ENCODE results near the gene MASP1. TPM values are rescaled to one million over a fixed set of nuclear protein-coding genes. Genes with fewer than 3 reads are reported as not detected.

Gene MASP1
- polyA plus RNA-seq, 1 donor from 2014 or later: 0.19 TPM

- H3K27ac ChIP-seq (ENCODE audit: low read length): no peak overlapping the region
- H2AFZ ChIP-seq (ENCODE audit: low read depth, low read length): no peak overlapping the region
- no peaks in the 10 kb centered on the region for H3K9me3 ChIP-seq (ENCODE audit: low read length)
Observed at GRCh38 chr3:187276397-187277128, 15.0 kb downstream of the MASP1 start.

GRCh38 chr3:187274977-187275338, 16.6 kb downstream of the MASP1 start:
- Histone ChIP-seq H3K4me2 (ENCODE audit: low read length) (no peak overlapping the region), H3K4me3 (ENCODE audit: low read length) (no peak overlapping the region), H3K9me2 (ENCODE audit: insufficient read depth, low read length) (no peaks in the 10 kb centered on the region), H3K9me3 (ENCODE audit: low read length) (no peaks in the 10 kb centered on the region), H3K36me3 (ENCODE audit: insufficient read depth, low read length) (no peaks in the 10 kb centered on the region), H3K79me2 (replicated peaks; ENCODE audit: insufficient read depth, low read length) (no peaks in the 10 kb centered on the region), H3F3A (ENCODE audit: insufficient read depth, low read length, poor library complexity, severe bottlenecking) (no peaks in the 10 kb centered on the region), H2AFZ (ENCODE audit: low read depth, low read length) (no peak overlapping the region), H3K27me3 (ENCODE audit: insufficient read depth, low read depth, low read length) (no peaks in the 10 kb centered on the region), H4K20me1 (ENCODE audit: insufficient read depth) (no peaks in the 10 kb centered on the region), H3K27ac (ENCODE audit: low read length) (no peak overlapping the region), H3K9ac (ENCODE audit: low read length) (no peak overlapping the region)
- TF ChIP-seq EP300 (conservative IDR thresholded peaks at IDR 0.05; ENCODE audit: poor library complexity, severe bottlenecking): no peak

More at GRCh38 chr3:187276397-187277128, 15.0 kb downstream of the MASP1 start:
- no peaks in the 10 kb centered on the region for H3K36me3 ChIP-seq (ENCODE audit: insufficient read depth, low read length)
- no peak overlapping the region for H3K4me2 ChIP-seq (ENCODE audit: low read length)
- no peaks in the 10 kb centered on the region for H4K20me1 ChIP-seq (ENCODE audit: insufficient read depth)
- no peaks in the 10 kb centered on the region for H3K27me3 ChIP-seq (ENCODE audit: insufficient read depth, low read depth, low read length)
- no peaks in the 10 kb centered on the region for H3F3A ChIP-seq (ENCODE audit: insufficient read depth, low read length, poor library complexity, severe bottlenecking)
- no peaks in the 10 kb centered on the region for H3K79me2 ChIP-seq (replicated peaks; ENCODE audit: insufficient read depth, low read length)
- H3K9me2 ChIP-seq (ENCODE audit: insufficient read depth, low read length): no peaks in the 10 kb centered on the region
- H3K4me3 ChIP-seq (ENCODE audit: low read length): no peak overlapping the region
- H3K9ac ChIP-seq (ENCODE audit: low read length): no peak overlapping the region
- no peak for TF ChIP-seq TAF1 (IDR thresholded peaks at IDR 0.05; ENCODE audit: low read depth)
- no peak for TF ChIP-seq POLR2AphosphoS5 (IDR thresholded peaks at IDR 0.05)
- no peak for TF ChIP-seq REST (IDR thresholded peaks at IDR 0.05; ENCODE audit: borderline replicate concordance)
- no peak for TF ChIP-seq SMC3 (conservative IDR thresholded peaks at IDR 0.05; ENCODE audit: poor library complexity)
- TF ChIP-seq RAD21 (conservative IDR thresholded peaks at IDR 0.05): no peak
- TF ChIP-seq EP300 (conservative IDR thresholded peaks at IDR 0.05; ENCODE audit: poor library complexity, severe bottlenecking): no peak
- TF ChIP-seq, protein P1, sequence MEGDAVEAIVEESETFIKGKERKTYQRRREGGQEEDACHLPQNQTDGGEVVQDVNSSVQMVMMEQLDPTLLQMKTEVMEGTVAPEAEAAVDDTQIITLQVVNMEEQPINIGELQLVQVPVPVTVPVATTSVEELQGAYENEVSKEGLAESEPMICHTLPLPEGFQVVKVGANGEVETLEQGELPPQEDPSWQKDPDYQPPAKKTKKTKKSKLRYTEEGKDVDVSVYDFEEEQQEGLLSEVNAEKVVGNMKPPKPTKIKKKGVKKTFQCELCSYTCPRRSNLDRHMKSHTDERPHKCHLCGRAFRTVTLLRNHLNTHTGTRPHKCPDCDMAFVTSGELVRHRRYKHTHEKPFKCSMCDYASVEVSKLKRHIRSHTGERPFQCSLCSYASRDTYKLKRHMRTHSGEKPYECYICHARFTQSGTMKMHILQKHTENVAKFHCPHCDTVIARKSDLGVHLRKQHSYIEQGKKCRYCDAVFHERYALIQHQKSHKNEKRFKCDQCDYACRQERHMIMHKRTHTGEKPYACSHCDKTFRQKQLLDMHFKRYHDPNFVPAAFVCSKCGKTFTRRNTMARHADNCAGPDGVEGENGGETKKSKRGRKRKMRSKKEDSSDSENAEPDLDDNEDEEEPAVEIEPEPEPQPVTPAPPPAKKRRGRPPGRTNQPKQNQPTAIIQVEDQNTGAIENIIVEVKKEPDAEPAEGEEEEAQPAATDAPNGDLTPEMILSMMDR (IDR thresholded peaks at IDR 0.05; ENCODE audit: poor library complexity, severe bottlenecking): no peak
- no peak for TF ChIP-seq EZH2 (IDR thresholded peaks at IDR 0.05; ENCODE audit: borderline replicate concordance, insufficient read depth, low read length, poor library complexity, severe bottlenecking)
- TF ChIP-seq MXI1 (conservative IDR thresholded peaks at IDR 0.05; ENCODE audit: poor library complexity, severe bottlenecking): no peak

Measured in neural cell (in vitro differentiated cells).